Measurements from ENCODE around the gene SLC8B1. TPM values are rescaled to one million over a fixed set of nuclear protein-coding genes. Genes with fewer than 3 reads are reported as not detected.

The SLC8B1 gene
- total RNA-seq, 4 donors from 2014 or later = 49.5 to 112 (median 101) TPM

DNA sequence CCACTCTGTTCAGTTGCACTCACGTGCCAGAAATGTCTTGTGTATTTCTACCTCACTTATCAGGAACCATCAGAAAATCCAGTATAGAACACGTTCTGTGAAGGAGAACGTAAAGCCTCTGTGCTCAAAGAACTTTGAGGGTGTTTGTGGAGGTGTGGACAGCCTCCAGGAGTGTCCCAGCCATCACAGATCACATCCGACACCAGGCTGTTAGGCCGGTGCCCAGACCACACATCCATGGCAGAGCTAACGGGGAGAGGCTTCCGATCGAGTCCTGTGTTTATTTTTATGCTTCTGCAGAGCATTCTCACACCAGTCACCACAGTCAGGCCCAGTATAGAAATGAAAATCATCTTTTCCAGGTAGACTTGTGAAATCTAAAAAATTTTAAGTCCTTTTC is 60.1 kb downstream of the SLC8B1 start:
- no peaks in the 10 kb centered on the region for H3K27me3 ChIP-seq
- H3K27ac ChIP-seq = no peak overlapping the region
- H3K4me1 ChIP-seq = peaks cover 0 to 8% (median 0%) of the 10 kb centered on the region in 4 donors
- no peak overlapping the region for H3K4me3 ChIP-seq
- DNase-seq = peak in 1 of 3 donors; percentile 15
- TF ChIP-seq, protein P1, sequence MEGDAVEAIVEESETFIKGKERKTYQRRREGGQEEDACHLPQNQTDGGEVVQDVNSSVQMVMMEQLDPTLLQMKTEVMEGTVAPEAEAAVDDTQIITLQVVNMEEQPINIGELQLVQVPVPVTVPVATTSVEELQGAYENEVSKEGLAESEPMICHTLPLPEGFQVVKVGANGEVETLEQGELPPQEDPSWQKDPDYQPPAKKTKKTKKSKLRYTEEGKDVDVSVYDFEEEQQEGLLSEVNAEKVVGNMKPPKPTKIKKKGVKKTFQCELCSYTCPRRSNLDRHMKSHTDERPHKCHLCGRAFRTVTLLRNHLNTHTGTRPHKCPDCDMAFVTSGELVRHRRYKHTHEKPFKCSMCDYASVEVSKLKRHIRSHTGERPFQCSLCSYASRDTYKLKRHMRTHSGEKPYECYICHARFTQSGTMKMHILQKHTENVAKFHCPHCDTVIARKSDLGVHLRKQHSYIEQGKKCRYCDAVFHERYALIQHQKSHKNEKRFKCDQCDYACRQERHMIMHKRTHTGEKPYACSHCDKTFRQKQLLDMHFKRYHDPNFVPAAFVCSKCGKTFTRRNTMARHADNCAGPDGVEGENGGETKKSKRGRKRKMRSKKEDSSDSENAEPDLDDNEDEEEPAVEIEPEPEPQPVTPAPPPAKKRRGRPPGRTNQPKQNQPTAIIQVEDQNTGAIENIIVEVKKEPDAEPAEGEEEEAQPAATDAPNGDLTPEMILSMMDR (IDR thresholded peaks at IDR 0.05) = no peak
- TF ChIP-seq POLR2A (IDR thresholded peaks at IDR 0.05) = no peak
- no peaks in the 10 kb centered on the region for H3K9me3 ChIP-seq
- H3K36me3 ChIP-seq = peaks cover 0 to 89% (median 0%) of the 10 kb centered on the region in 3 donors

DNA sequence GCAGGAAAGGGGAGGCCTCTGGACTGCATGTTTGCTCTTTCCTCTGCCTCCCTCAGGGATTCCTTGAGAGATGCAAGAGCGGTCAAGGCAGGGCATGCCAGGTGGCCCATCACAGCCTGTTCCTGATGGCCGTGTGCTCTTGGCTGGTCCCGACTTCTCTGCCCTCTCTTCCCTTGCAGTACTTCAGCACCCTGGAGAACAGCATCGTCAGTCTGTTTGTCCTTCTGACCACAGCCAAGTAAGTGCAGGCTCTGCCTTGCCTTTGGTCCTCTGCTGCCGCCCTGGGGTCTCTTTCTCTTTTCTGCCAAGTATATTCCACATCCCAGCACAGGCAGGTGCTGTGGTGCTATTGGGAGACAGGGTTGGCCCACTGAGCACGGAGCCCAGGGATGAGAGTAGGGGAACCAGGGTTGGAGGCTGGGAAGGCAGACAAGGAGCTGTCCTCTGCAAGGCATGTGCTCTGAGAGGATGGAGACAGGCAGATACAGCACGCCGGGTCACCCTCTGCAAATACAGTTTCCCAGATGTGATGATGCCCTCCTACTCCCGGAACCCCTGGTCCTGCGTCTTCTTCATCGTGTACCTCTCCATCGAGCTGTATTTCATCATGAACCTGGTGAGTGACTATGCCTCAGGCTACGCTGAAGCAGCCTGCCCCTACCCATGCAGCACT is 61.7 kb downstream of the SLC8B1 start:
- no peak for TF ChIP-seq POLR2A (IDR thresholded peaks at IDR 0.05)
- TF ChIP-seq, protein P1 (IDR thresholded peaks at IDR 0.05) = no peak
- DNase-seq = peak in 1 of 3 donors; percentile 26
- Histone ChIP-seq H3K4me1 (peaks cover 0 to 8% (median 0%) of the 10 kb centered on the region in 4 donors), H3K36me3 (peaks cover 0 to 93% (median 0%) of the 10 kb centered on the region in 3 donors), H3K27me3 (no peaks in the 10 kb centered on the region), H3K27ac (peak overlapping the region in 2 of 4 donors; percentile 10 to 69), H3K9me3 (no peaks in the 10 kb centered on the region), H3K4me3 (no peak overlapping the region)

DNA sequence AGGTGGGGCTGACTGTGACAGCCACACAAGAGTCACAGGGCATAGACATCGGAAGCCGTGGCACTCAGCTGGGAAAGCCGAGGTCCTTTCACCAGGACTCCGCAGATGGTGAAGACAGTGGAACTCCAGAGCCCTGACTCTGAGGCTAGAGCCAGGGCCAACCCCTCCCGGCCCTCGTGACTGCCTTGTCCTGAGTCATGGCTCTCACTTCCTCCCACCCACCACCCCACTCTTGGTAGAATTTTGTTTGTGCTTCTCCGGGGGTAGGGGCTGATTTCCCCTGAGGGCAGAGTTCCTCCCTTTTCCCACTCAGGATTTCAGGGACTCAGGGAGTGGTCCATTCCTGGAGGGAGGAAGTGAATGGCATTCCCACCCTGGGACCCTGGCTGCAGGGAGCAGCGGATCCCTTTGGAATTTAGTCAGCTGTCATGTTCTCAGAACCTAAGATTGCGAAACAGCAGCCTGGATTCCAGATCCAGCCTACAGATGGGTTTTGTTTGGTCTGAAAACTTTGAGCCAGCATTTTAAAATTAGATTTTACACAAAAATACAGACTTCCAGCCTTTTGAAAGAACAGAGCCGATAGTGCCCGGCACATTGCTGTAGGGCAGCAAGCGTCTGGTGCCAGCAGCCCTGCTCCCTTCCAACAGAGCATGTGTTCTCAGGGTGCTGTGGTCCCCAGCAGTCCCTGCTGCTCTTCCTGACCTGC is 62.9 kb downstream of the SLC8B1 start:
- TF ChIP-seq POLR2A (IDR thresholded peaks at IDR 0.05) = no peak
- TF ChIP-seq, protein P1 (IDR thresholded peaks at IDR 0.05) = no peak
- peak overlapping the region; percentile 58 to 69 (median 61) for H3K27ac ChIP-seq
- H3K9me3 ChIP-seq = no peaks in the 10 kb centered on the region
- peak; percentile 32 to 81 (median 54) for DNase-seq
- no peak overlapping the region for H3K4me3 ChIP-seq
- no peaks in the 10 kb centered on the region for H3K27me3 ChIP-seq
- peaks cover 0 to 11% (median 0%) of the 10 kb centered on the region in 4 donors for H3K4me1 ChIP-seq
- H3K36me3 ChIP-seq = peaks cover 0 to 88% (median 0%) of the 10 kb centered on the region in 3 donors

DNA sequence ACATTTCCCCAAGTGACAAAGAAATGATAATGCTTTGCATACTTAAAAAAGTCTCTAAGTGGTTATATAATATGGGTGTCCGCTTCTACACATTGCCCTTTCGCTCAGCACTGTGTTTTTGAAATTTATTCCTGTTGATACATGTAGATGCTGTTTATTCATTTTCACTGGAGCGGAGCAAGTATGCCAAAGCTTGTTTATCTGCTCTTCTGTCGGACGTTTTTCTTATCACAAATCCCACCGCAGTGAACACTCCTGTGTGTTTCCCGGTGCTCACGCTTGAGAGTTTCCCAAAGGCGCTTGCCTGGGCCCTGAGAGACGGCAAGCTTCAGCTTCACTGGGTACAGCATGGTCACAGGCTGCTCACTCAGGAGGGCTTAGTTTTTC is 63.5 kb downstream of the SLC8B1 start:
- no peak overlapping the region for H3K4me3 ChIP-seq
- peak overlapping the region; percentile 58 to 69 (median 61) for H3K27ac ChIP-seq
- peaks cover 0 to 88% (median 0%) of the 10 kb centered on the region in 3 donors for H3K36me3 ChIP-seq
- H3K27me3 ChIP-seq = no peaks in the 10 kb centered on the region
- TF ChIP-seq, protein P1 (IDR thresholded peaks at IDR 0.05) = no peak
- no peak for TF ChIP-seq POLR2A (IDR thresholded peaks at IDR 0.05)
- H3K9me3 ChIP-seq = no peaks in the 10 kb centered on the region
- DNase-seq = no peak
- H3K4me1 ChIP-seq = peaks cover 0 to 11% (median 0%) of the 10 kb centered on the region in 4 donors

DNA sequence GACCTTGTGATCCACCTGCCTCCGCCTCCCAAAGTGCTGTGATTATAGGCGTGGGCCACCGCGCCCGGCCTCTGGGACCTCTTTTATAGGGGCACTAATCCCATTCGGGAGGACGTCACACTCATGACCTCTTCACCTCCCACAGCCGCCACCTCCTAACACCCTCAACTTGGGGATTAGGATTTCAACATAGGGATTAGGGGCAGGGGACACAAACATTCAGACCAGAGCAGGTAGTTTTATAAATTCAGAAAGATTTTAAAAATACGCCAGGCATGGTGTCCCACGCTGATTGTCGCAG is 64.2 kb downstream of the SLC8B1 start:
- Histone ChIP-seq H3K4me1 (peaks cover 0 to 11% (median 0%) of the 10 kb centered on the region in 4 donors), H3K9me3 (no peaks in the 10 kb centered on the region), H3K27ac (peak overlapping the region in 1 of 4 donors; percentile 62), H3K4me3 (no peak overlapping the region), H3K27me3 (no peaks in the 10 kb centered on the region), H3K36me3 (peaks cover 0 to 88% (median 0%) of the 10 kb centered on the region in 3 donors)
- TF ChIP-seq POLR2A (IDR thresholded peaks at IDR 0.05) = no peak
- TF ChIP-seq, protein P1 (IDR thresholded peaks at IDR 0.05) = no peak
- DNase-seq = no peak
